Measurements from ENCODE around the gene TXNDC11.

GRCh38 chr16:11742536-11743307, at the start of gene TXNDC11:
- TF ChIP-seq, protein P1, sequence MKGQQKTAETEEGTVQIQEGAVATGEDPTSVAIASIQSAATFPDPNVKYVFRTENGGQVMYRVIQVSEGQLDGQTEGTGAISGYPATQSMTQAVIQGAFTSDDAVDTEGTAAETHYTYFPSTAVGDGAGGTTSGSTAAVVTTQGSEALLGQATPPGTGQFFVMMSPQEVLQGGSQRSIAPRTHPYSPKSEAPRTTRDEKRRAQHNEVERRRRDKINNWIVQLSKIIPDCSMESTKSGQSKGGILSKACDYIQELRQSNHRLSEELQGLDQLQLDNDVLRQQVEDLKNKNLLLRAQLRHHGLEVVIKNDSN (CRISPR knock-in tag; IDR thresholded peaks at IDR 0.05) = peak; percentile 42; the same call in 1 of the 2 replicates
- TF ChIP-seq GRHL2 (CRISPR knock-in tag; IDR thresholded peaks at IDR 0.05; ENCODE audit: insufficient replicate concordance, severe bottlenecking) (no peak), KAT7 (CRISPR knock-in tag; IDR thresholded peaks at IDR 0.05; ENCODE audit: borderline replicate concordance) (0 out of 2 replicates have a peak, but pooled peaks have one; percentile 11), NR3C1 (CRISPR knock-in tag; conservative IDR thresholded peaks at IDR 0.05; ENCODE audit: low read depth) (no peak), AFF4 (CRISPR knock-in tag; IDR thresholded peaks at IDR 0.05; ENCODE audit: borderline replicate concordance) (no peak), SP1 (CRISPR knock-in tag; conservative IDR thresholded peaks at IDR 0.05) (peak; percentile 97), MLX (CRISPR knock-in tag; IDR thresholded peaks at IDR 0.05) (no peak), ATF6 (CRISPR knock-in tag; IDR thresholded peaks at IDR 0.05) (no peak)
- TF ChIP-seq, protein P2, sequence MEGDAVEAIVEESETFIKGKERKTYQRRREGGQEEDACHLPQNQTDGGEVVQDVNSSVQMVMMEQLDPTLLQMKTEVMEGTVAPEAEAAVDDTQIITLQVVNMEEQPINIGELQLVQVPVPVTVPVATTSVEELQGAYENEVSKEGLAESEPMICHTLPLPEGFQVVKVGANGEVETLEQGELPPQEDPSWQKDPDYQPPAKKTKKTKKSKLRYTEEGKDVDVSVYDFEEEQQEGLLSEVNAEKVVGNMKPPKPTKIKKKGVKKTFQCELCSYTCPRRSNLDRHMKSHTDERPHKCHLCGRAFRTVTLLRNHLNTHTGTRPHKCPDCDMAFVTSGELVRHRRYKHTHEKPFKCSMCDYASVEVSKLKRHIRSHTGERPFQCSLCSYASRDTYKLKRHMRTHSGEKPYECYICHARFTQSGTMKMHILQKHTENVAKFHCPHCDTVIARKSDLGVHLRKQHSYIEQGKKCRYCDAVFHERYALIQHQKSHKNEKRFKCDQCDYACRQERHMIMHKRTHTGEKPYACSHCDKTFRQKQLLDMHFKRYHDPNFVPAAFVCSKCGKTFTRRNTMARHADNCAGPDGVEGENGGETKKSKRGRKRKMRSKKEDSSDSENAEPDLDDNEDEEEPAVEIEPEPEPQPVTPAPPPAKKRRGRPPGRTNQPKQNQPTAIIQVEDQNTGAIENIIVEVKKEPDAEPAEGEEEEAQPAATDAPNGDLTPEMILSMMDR (IDR thresholded peaks at IDR 0.05) = no peak
- TF ChIP-seq, protein P3, sequence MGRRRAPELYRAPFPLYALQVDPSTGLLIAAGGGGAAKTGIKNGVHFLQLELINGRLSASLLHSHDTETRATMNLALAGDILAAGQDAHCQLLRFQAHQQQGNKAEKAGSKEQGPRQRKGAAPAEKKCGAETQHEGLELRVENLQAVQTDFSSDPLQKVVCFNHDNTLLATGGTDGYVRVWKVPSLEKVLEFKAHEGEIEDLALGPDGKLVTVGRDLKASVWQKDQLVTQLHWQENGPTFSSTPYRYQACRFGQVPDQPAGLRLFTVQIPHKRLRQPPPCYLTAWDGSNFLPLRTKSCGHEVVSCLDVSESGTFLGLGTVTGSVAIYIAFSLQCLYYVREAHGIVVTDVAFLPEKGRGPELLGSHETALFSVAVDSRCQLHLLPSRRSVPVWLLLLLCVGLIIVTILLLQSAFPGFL (CRISPR knock-in tag; IDR thresholded peaks at IDR 0.05; ENCODE audit: borderline replicate concordance) = no peak
- TF ChIP-seq, protein P4, sequence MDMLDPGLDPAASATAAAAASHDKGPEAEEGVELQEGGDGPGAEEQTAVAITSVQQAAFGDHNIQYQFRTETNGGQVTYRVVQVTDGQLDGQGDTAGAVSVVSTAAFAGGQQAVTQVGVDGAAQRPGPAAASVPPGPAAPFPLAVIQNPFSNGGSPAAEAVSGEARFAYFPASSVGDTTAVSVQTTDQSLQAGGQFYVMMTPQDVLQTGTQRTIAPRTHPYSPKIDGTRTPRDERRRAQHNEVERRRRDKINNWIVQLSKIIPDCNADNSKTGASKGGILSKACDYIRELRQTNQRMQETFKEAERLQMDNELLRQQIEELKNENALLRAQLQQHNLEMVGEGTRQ (CRISPR knock-in tag; IDR thresholded peaks at IDR 0.05) = no peak
